Trophoblast cell (in vitro differentiated cells and primary cell): ENCODE data around the gene EMILIN2.

Experiments
- DNase-seq, 2 donors: peaks; one replicate each; pipeline ENCODE4 v3.0.0-alpha.2; 2016
- H2AFZ ChIP-seq: 2 replicates; pipeline ENCODE4 v1.6.1; 2013; ENCODE audit warnings: low read length, moderate library complexity, mild to moderate bottlenecking; ENCODE audit not compliant: insufficient read depth, poor library complexity
- H2AK5ac ChIP-seq: 2 replicates; pipeline ENCODE4 v1.6.1; 2013; ENCODE audit warnings: mild to moderate bottlenecking, low read length
- H2BK120ac ChIP-seq: 2 replicates; pipeline ENCODE4 v1.6.1; 2013; ENCODE audit warnings: low read length, mild to moderate bottlenecking, moderate library complexity; ENCODE audit not compliant: insufficient read depth, poor library complexity
- H2BK12ac ChIP-seq: 2 replicates; pipeline ENCODE4 v1.6.1; 2013; ENCODE audit warnings: mild to moderate bottlenecking, low read length, moderate library complexity
- H2BK5ac ChIP-seq: 2 replicates; pipeline ENCODE4 v1.6.1; 2013; ENCODE audit warnings: low read length, low read depth, moderate library complexity, mild to moderate bottlenecking; ENCODE audit not compliant: poor library complexity
- H3K14ac ChIP-seq: 2 replicates; pipeline ENCODE4 v1.6.1; 2013; ENCODE audit warnings: mild to moderate bottlenecking, low read length
- H3K18ac ChIP-seq: 2 replicates; pipeline ENCODE4 v1.6.1; 2013; ENCODE audit warnings: mild to moderate bottlenecking, low read length
- H3K23ac ChIP-seq: 2 replicates; pipeline ENCODE4 v1.6.1; 2013; ENCODE audit warnings: low read length
- H3K27ac ChIP-seq: 2 replicates; pipeline ENCODE4 v1.5.1; 2013; ENCODE audit warnings: low read depth, mild to moderate bottlenecking, inconsistent platforms, low read length, moderate library complexity
- H3K27me3 ChIP-seq: 2 replicates; pipeline ENCODE4 v1.6.1; 2013; ENCODE audit warnings: inconsistent platforms, mild to moderate bottlenecking, low read length, moderate library complexity; ENCODE audit not compliant: insufficient read depth
- H3K36me3 ChIP-seq, 2 experiments: 1 replicate in 1 of 2; 2 replicates in 1 of 2; pipeline ENCODE4 v1.6.1; 2013; ENCODE audit warnings: low read length in 2 of 2, mild to moderate bottlenecking in 2 of 2, moderate library complexity in 1 of 2; ENCODE audit not compliant: insufficient read depth in 2 of 2, control insufficient read depth in 1 of 2
- H3K4ac ChIP-seq: 2 replicates; pipeline ENCODE4 v1.6.1; 2013; ENCODE audit warnings: low read depth, mild to moderate bottlenecking, low read length, moderate library complexity
- H3K4me1 ChIP-seq, 2 experiments: 1 replicate in 1 of 2; 2 replicates in 1 of 2; pipeline ENCODE4 v1.6.1; 2013; ENCODE audit warnings: low read length in 2 of 2, mild to moderate bottlenecking in 2 of 2, moderate library complexity in 1 of 2; ENCODE audit not compliant: insufficient read depth in 2 of 2, control insufficient read depth in 1 of 2
- H3K4me2 ChIP-seq: 2 replicates; pipeline ENCODE4 v1.6.1; 2013; ENCODE audit warnings: inconsistent platforms, mild to moderate bottlenecking, low read length, moderate library complexity
- H3K4me3 ChIP-seq: 2 replicates; pipeline ENCODE4 v1.5.1; 2013; ENCODE audit warnings: mild to moderate bottlenecking, low read depth, low read length, inconsistent platforms
- H3K79me1 ChIP-seq: one replicate; pipeline ENCODE4 v1.6.1; 2013; ENCODE audit warnings: low read length
- H3K79me2 ChIP-seq: 2 replicates; pipeline ENCODE4 v1.6.1; 2013; ENCODE audit warnings: low read length, mild to moderate bottlenecking; ENCODE audit not compliant: control insufficient read depth, insufficient read depth, poor library complexity
- H3K9ac ChIP-seq: 2 replicates; pipeline ENCODE4 v1.6.1; 2013; ENCODE audit warnings: mild to moderate bottlenecking, low read length
- H3K9me3 ChIP-seq: 2 replicates; pipeline ENCODE4 v1.6.1; 2013; ENCODE audit warnings: low read depth, mild to moderate bottlenecking, control low read depth, inconsistent platforms, low read length; ENCODE audit not compliant: insufficient read depth
- H4K12ac ChIP-seq: 2 replicates; pipeline ENCODE4 v1.6.1; 2013; ENCODE audit warnings: low read depth, mild to moderate bottlenecking, low read length, moderate library complexity
- H4K8ac ChIP-seq: 2 replicates; pipeline ENCODE4 v1.6.1; 2013; ENCODE audit warnings: low read depth, mild to moderate bottlenecking, low read length, moderate library complexity
- H4K91ac ChIP-seq: one replicate; pipeline ENCODE4 v1.6.1; 2013; ENCODE audit warnings: low read depth, mild to moderate bottlenecking, low read length, moderate library complexity
- WGBS: extraction: QIAGEN DNeasy Blood & Tissue Kit; methylation state at CpG from one replicate; pipeline ENCODE4 v1.1.7; 2013; ENCODE audit warnings: missing lambda C conversion rate; ENCODE audit not compliant: insufficient read length, insufficient coverage; ENCODE audit errors: extremely low coverage; 5-methylcytosine and 5-hydroxymethylcytosine counted together

Gene EMILIN2

GRCh38 chr18:2881840-2882195, 35.0 kb downstream of the EMILIN2 start:
- no peak overlapping the region for H3K27ac ChIP-seq
- H3K18ac ChIP-seq = no peak overlapping the region
- no peaks in the 10 kb centered on the region for H3K27me3 ChIP-seq
- H3K23ac ChIP-seq = no peak overlapping the region
- H2BK12ac ChIP-seq = no peak overlapping the region
- H3K9ac ChIP-seq = no peak overlapping the region
- H2BK5ac ChIP-seq = no peak overlapping the region
- no peak overlapping the region for H3K4me2 ChIP-seq
- WGBS = no CpG with 5 or more reads among the region's 9 CpGs
- no peaks in the 10 kb centered on the region for H3K79me1 ChIP-seq
- peaks cover 1% of the 10 kb centered on the region for H3K9me3 ChIP-seq
- DNase-seq = no peak
- no peaks in the 10 kb centered on the region for H3K79me2 ChIP-seq
- H4K12ac ChIP-seq = no peak overlapping the region
- peaks cover 0 to 7% of the 10 kb centered on the region in 2 experiments for H3K4me1 ChIP-seq
- H4K8ac ChIP-seq = peak overlapping the region; percentile 4
- no peak overlapping the region for H3K4me3 ChIP-seq
- H4K91ac ChIP-seq = no peak overlapping the region
- H3K4ac ChIP-seq = no peak overlapping the region
- no peak overlapping the region for H2AFZ ChIP-seq
- H2AK5ac ChIP-seq = no peak overlapping the region
- H2BK120ac ChIP-seq = peak overlapping the region; percentile 63
- no peaks in the 10 kb centered on the region for H3K36me3 ChIP-seq
- H3K14ac ChIP-seq = no peak overlapping the region

GRCh38 chr18:2882201-2882600, 35.4 kb downstream of the EMILIN2 start:
- Histone ChIP-seq H2AK5ac (no peak overlapping the region), H4K91ac (no peak overlapping the region), H3K18ac (no peak overlapping the region), H3K27me3 (no peaks in the 10 kb centered on the region), H3K27ac (no peak overlapping the region), H4K8ac (no peak overlapping the region), H3K4me2 (no peak overlapping the region), H3K79me2 (no peaks in the 10 kb centered on the region), H3K4me3 (no peak overlapping the region), H2BK12ac (no peak overlapping the region), H3K23ac (no peak overlapping the region), H3K79me1 (no peaks in the 10 kb centered on the region), H4K12ac (no peak overlapping the region), H3K4me1 (peaks cover 0 to 7% of the 10 kb centered on the region in 2 experiments), H2AFZ (no peak overlapping the region), H3K36me3 (no peaks in the 10 kb centered on the region), H3K4ac (no peak overlapping the region), H3K9ac (no peak overlapping the region), H2BK120ac (peak overlapping the region; percentile 63), H3K14ac (no peak overlapping the region), H3K9me3 (peaks cover 2% of the 10 kb centered on the region), H2BK5ac (no peak overlapping the region)
- DNase-seq = no peak
- WGBS = no CpG with 5 or more reads among the region's 4 CpGs

GRCh38 chr18:2883076-2883735, 36.4 kb downstream of the EMILIN2 start:
- Histone ChIP-seq H3K4ac (no peak overlapping the region), H3K4me2 (no peak overlapping the region), H4K91ac (no peak overlapping the region), H2AFZ (no peak overlapping the region), H3K9me3 (peaks cover 4% of the 10 kb centered on the region), H3K14ac (no peak overlapping the region), H3K79me2 (no peaks in the 10 kb centered on the region), H3K23ac (no peak overlapping the region), H3K4me1 (peaks cover 0 to 7% of the 10 kb centered on the region in 2 experiments), H3K4me3 (no peak overlapping the region), H3K36me3 (peaks cover 0 to 2% of the 10 kb centered on the region in 2 experiments), H4K12ac (no peak overlapping the region), H3K9ac (no peak overlapping the region), H2BK12ac (no peak overlapping the region), H2BK120ac (no peak overlapping the region), H3K27ac (no peak overlapping the region), H3K18ac (no peak overlapping the region), H3K27me3 (no peaks in the 10 kb centered on the region), H3K79me1 (no peaks in the 10 kb centered on the region), H2AK5ac (no peak overlapping the region), H2BK5ac (no peak overlapping the region), H4K8ac (no peak overlapping the region)
- no peak for DNase-seq
- no CpG with 5 or more reads among the region's 10 CpGs for WGBS

GRCh38 chr18:2884706-2885285, 38.0 kb downstream of the EMILIN2 start:
- Histone ChIP-seq H3K18ac (no peak overlapping the region), H3K4me1 (peaks cover 0 to 7% of the 10 kb centered on the region in 2 experiments), H2AFZ (no peak overlapping the region), H3K36me3 (peaks cover 0 to 2% of the 10 kb centered on the region in 2 experiments), H3K27me3 (no peaks in the 10 kb centered on the region), H3K14ac (no peak overlapping the region), H3K23ac (no peak overlapping the region), H3K4me3 (no peak overlapping the region), H2AK5ac (no peak overlapping the region), H3K79me1 (no peaks in the 10 kb centered on the region), H2BK120ac (no peak overlapping the region), H4K91ac (no peak overlapping the region), H3K79me2 (no peaks in the 10 kb centered on the region), H3K9ac (no peak overlapping the region), H3K27ac (no peak overlapping the region), H4K8ac (no peak overlapping the region), H2BK5ac (no peak overlapping the region), H3K4me2 (no peak overlapping the region), H3K9me3 (peaks cover 4% of the 10 kb centered on the region), H2BK12ac (no peak overlapping the region), H3K4ac (no peak overlapping the region), H4K12ac (no peak overlapping the region)
- no CpG with 5 or more reads among the region's 13 CpGs for WGBS
- no peak for DNase-seq
